CD4-positive, alpha-beta T cell treated with Interleukin-12 subunit alpha and Interleukin-12 subunit beta, for 1 hour (primary cell): ENCODE measurements around the gene GRAMD2B.
"Not testable (repeated sequence)": the region's sequence is repeated elsewhere in the genome, so short reads cannot be mapped to it uniquely, and the experiment has no call there.

ENCODE experiments used
- DNase-seq: peaks from one replicate; pipeline ENCODE4 v3.0.0-alpha.2; 2020

Gene GRAMD2B

GRCh38 chr5:126516852-126517251 lies 93.6 kb downstream of the GRAMD2B start:
- no peak for DNase-seq

GRCh38 chr5:126519223-126519622 lies 96.0 kb downstream of the GRAMD2B start:
- DNase-seq, result not testable (repeated sequence)

GRCh38 chr5:126519637-126520592 lies 96.7 kb downstream of the GRAMD2B start:
- DNase-seq, result no peak

- no peak for DNase-seq
These were observed 97.4 kb downstream of the GRAMD2B start for GRCh38 chr5:126520593-126520953.

- no peak for DNase-seq
These were observed 97.9 kb downstream of the GRAMD2B start for GRCh38 chr5:126521130-126521529.

- no peak for DNase-seq
These were observed 100.8 kb downstream of the GRAMD2B start for GRCh38 chr5:126523818-126524510.

- DNase-seq, result no peak
These were observed 102.5 kb downstream of the GRAMD2B start for GRCh38 chr5:126525630-126526245.

GRCh38 chr5:126526493-126526892 lies 103.3 kb downstream of the GRAMD2B start:
- no peak for DNase-seq

- DNase-seq, result no peak
These were observed 103.9 kb downstream of the GRAMD2B start for GRCh38 chr5:126527158-126527557.

- no peak for DNase-seq
These were observed 104.7 kb downstream of the GRAMD2B start for GRCh38 chr5:126527892-126528291.

GRCh38 chr5:126531543-126532120 lies 108.4 kb downstream of the GRAMD2B start:
- no peak for DNase-seq

GRCh38 chr5:126534553-126534952 lies 111.3 kb downstream of the GRAMD2B start:
- no peak for DNase-seq

- no peak for DNase-seq
These were observed 112.8 kb downstream of the GRAMD2B start for GRCh38 chr5:126535856-126536545.

GRCh38 chr5:126536874-126537273 lies 113.7 kb downstream of the GRAMD2B start:
- no peak for DNase-seq

- no peak for DNase-seq
These were observed 115.4 kb downstream of the GRAMD2B start for GRCh38 chr5:126538579-126538978.

GRCh38 chr5:126540631-126541030 lies 117.4 kb downstream of the GRAMD2B start:
- no peak for DNase-seq

GRCh38 chr5:126542441-126542840 lies 119.2 kb downstream of the GRAMD2B start:
- DNase-seq, result no peak

GRCh38 chr5:126543009-126543408 lies 119.8 kb downstream of the GRAMD2B start:
- DNase-seq, result no peak

- no peak for DNase-seq
These were observed 120.5 kb downstream of the GRAMD2B start for GRCh38 chr5:126543660-126544059.
